HG02938 (cell line): Measurements from ENCODE around the gene SLC6A6.

Experiments
- ATAC-seq: cut with Tn5 transposase; IDR thresholded peaks from one replicate; pipeline ENCODE4 v1.9.1; 2021; ENCODE audit warnings: mild to moderate bottlenecking, moderate library complexity; ENCODE audit not compliant: unreplicated experiment

The SLC6A6 gene

DNA sequence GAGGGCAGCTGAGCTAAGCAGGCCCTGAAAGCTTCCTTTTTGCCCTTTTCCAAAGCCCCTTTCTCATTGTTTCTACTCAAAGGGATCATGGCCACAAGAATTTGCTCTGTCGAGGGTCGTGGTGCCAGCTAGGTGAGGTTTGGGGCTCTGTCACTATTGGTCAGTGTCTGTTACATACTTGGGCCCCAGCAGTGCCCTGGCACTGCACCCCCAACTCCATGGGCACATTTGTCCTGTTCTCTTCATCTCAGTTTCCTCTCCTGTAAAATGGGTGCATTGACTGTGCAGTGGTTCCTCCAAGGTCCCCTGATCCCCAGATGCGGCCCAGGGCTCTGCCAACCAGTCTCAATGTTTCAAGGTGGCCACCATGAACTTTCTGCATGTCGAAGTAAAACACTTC is 62.1 kb downstream of the SLC6A6 start:
- ATAC-seq = no peak

- ATAC-seq = no peak
Measured at GRCh38 chr3:14465425-14465824, 63.0 kb downstream of the SLC6A6 start.

DNA sequence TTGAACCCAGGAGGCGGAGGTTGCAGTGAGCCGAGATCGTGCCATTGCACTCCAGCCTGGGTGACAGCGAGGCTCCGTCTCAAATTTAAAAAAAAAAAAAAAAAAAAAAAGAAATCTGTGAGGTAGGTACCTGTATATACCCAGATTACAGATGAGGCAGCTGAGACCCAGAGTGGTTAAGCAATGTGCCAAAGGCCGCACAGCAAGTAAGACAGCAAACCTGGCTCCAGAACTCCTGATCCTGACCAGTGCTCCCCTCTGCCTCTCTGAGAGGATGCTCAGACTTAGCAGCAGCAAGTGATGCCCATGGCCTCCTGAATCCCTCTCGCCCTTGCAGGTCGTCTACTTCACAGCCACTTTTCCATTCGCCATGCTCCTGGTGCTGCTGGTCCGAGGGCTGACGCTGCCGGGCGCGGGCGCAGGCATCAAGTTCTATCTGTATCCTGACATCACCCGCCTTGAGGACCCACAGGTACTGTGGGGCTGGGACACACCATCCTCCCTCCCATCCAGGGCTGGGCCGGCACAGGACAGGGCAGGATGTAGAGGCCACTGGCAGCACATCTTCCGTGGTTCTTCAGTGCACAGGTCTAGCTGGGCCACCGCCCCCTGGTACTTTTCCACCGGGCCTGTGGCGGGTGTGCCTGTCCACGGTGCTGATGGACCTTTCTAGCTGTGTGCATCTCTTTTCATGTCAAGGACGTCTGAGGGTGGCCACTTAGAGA is 63.9 kb downstream of the SLC6A6 start:
- no peak for ATAC-seq

GRCh38 chr3:14467814-14468620 is 65.6 kb downstream of the SLC6A6 start:
- no peak for ATAC-seq

DNA sequence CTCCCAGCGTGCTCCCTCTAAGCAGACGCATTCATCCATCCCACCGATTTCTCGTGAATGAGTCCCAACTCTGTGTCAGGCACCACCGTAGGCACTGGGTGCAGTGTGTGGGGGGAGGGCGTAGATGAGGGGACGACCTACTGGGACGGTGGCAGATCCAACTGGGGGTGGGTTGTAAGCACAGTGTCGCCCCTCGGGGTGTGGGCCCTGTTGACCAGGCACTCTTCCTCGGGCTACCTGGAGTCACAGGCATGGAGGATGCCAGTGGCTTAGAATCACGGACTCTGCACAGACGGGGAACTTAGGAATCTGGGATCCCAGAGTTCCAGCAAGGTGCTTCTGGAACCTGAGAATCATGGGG is 66.2 kb downstream of the SLC6A6 start:
- ATAC-seq = no peak

DNA sequence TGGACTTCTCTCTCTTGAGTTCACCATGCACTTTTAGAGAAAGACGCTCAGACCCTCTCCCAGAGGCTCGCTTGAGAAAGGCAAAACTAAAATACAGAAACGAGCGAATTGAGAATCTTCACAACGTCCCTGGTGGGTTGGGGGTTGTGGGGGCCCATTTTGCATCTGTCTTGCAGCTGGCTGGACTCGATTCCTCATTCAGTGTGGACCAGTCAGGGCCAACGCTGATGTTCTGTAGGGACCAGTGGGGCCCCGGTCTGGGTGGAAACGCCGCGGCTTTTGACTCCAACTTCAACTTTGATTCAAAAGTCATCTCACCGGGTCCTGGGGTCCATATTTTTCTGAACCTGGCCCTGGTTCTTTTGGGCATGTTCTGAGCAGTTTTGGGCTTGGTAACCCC is 68.1 kb downstream of the SLC6A6 start:
- no peak for ATAC-seq

DNA sequence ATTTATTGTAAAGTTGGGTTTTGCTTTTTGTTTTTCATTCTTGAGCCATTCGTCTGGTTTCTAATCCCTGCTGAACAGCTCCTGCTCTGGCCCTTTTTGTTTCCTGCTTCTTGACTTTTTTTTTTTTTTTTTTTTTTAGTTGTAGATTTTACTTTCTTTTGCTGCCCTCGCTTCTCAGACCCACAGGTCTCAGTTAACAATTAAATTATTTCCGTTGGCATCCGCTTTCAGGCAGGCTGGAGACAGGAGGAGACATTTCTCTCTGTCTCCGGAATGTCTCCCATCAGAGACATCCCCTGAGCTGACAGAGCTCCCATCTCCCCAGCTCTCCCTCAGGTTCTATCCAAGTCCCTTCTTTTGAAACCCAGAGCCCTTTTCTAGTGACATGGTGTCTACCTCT is 68.6 kb downstream of the SLC6A6 start:
- no peak for ATAC-seq

DNA sequence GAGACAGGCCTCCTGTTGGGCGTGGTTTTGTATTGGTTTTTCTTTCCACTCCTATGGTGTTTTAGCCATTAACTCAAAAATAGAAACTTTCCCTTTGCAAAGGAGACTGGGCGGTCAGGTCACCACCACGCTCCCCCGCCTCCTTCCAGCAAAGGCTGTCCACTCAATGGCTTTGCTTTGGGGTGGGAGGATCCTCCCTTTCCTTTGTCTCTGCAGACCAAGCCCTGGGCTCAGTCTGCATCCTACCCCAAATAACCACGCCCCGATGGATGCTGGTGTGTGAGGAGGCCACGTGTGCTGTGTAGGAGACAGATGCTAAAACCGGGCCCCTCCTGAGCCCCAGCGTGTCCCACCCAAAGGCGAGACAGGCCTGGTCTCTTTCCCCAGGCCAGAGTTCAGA is 69.3 kb downstream of the SLC6A6 start:
- no peak for ATAC-seq

DNA sequence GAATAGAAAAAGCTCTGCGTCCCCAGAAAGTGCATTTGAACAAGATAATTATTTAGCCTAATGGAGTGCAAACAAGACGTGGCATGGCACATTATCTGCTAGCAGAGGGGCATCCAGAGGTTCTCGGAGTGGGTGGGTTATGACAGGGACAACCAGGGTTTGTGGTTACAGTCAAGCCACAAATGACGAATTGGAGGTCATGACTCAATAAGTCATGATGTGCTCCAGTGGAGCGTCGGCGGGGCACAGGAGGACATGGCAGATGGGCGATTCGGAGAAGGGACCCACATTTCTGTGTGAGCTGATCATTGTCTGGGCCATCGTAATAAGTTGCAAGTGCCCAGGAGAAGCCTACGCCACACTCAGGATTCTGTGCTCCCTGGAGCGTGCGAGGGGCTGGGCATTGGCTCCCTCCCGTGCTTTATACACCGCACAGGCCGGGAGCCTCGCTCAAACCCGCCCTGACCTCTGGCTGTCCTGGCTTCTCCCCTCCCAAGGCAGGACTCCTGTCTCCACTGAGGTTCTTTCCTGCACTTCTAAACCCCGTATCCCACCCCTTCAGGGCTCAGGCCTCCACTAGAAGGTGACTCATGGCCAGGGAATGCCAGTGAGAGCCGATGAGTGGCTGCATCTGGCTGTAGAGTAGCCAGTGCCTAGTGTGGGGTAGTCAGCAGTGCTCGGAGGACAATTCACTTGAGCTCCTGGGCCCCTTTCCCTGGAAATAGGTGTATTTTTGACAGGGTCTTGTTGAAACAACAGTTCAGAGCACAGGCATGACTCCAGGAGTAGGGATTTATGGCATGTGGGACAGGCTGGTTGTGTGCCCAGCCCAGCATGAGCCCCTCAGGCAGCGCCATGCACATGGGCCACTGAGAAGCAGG is 70.3 kb downstream of the SLC6A6 start:
- no peak for ATAC-seq

DNA sequence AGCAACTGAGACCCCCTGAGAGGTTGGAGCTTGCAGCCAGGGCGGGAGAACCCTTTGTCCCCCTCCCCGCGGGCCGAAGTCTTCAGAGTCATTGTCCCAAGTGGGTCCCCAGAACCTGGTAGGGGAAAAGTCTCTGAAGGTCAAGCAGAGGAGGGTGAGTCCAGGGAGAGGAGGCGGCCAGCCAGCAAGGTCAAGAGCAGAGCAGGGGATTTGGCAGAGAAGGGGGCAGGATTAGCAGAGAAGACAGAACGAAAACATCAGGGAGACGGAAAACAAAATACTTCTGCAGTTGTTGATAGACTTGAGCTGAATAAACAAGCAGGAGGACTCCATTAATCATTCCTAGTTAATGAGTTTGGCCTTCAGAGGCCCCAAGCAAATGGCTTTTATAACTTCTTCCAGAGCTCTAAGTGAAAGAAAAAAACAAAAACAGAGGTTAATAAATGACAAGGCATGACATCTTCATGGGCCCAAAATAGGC is 71.0 kb downstream of the SLC6A6 start:
- ATAC-seq = no peak

GRCh38 chr3:14474363-14475081 is 72.1 kb downstream of the SLC6A6 start:
- ATAC-seq = no peak

- no peak for ATAC-seq
Measured at GRCh38 chr3:14475621-14476020, 73.2 kb downstream of the SLC6A6 start.

GRCh38 chr3:14476583-14477265 is 74.3 kb downstream of the SLC6A6 start:
- ATAC-seq = no peak

DNA sequence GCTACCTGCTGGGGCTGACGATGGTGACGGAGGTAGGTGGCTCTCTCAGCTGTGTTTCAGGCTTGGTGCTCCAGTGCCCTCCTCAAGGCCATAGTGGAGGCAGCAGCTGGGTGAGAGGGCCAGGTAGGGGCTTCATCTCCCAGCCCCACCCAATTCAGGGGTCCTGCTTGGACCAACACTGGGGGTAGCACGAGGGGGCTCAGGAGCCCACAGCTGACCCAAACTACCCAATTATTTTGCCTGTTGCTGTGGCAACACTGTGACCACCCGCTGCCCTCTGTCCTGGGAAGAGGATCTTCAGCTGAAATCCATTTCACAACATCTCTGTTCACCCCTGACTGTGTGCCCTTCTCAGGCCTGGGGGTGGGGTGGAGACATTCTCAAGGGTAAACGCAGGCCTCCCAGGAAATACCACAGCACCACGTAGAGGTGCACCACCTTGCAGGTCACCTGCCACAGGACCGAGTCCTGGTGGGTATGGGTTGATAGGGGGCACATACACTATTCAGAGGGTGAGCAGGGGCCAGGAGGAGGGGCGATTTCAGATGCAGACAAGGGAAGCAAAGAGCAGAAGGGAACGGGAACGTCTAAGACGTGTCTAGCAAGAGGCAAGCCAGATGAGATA is 75.0 kb downstream of the SLC6A6 start:
- no peak for ATAC-seq

GRCh38 chr3:14478956-14479550 is 76.6 kb downstream of the SLC6A6 start:
- ATAC-seq = no peak

GRCh38 chr3:14479591-14479990 is 77.2 kb downstream of the SLC6A6 start:
- ATAC-seq = no peak

GRCh38 chr3:14480207-14481017 is 78.0 kb downstream of the SLC6A6 start:
- ATAC-seq = no peak

- no peak for ATAC-seq
Measured at GRCh38 chr3:14481018-14481645, 78.7 kb downstream of the SLC6A6 start.
